ENCODE results near the gene FOXRED2. TPM values are rescaled to one million over a fixed set of nuclear protein-coding genes. Genes with fewer than 3 reads are reported as not detected.
"Not testable (repeated sequence)": the region's sequence is repeated elsewhere in the genome, so short reads cannot be mapped to it uniquely, and the experiment has no call there.

Gene FOXRED2
- total and polyA plus RNA-seq, 9 donors = 11.1 to 24.5 (median 17.8) TPM

GRCh38 chr22:36522662-36523061, 15.8 kb upstream of the FOXRED2 start:
- 100% methylated on average over 1 of the region's 6 CpGs for WGBS (ENCODE audit: insufficient coverage)
- H3K36me3 ChIP-seq (ENCODE audit: control insufficient read depth, insufficient read depth, low read length) = peaks cover 90% of the 10 kb centered on the region

GRCh38 chr22:36520423-36520822, 13.6 kb upstream of the FOXRED2 start:
- DNase-seq = peak; percentile 46
- Histone ChIP-seq H3K4me3 (ENCODE audit: low read length) (no peak overlapping the region), H3K27ac (ENCODE audit: low read length) (no peak overlapping the region), H3K9me3 (replicated peaks; ENCODE audit: control insufficient read depth, low read depth, low read length) (no peaks in the 10 kb centered on the region), H3K36me3 (ENCODE audit: control insufficient read depth, insufficient read depth, low read length) (peaks cover 95% of the 10 kb centered on the region), H3K27me3 (ENCODE audit: control insufficient read depth, insufficient read depth, low read length) (no peaks in the 10 kb centered on the region), H3K4me1 (ENCODE audit: control insufficient read depth, insufficient read depth, low read length) (no peaks in the 10 kb centered on the region)
- WGBS (ENCODE audit: insufficient coverage) = no CpG with 5 or more reads among the region's 3 CpGs

More at GRCh38 chr22:36522662-36523061, 15.8 kb upstream of the FOXRED2 start:
- H3K27ac ChIP-seq (ENCODE audit: low read length) = no peak overlapping the region
- H3K9me3 ChIP-seq (replicated peaks; ENCODE audit: control insufficient read depth, low read depth, low read length) = no peaks in the 10 kb centered on the region
- peaks cover 5% of the 10 kb centered on the region for H3K4me1 ChIP-seq (ENCODE audit: control insufficient read depth, insufficient read depth, low read length)
- no peak for DNase-seq
- no peaks in the 10 kb centered on the region for H3K27me3 ChIP-seq (ENCODE audit: control insufficient read depth, insufficient read depth, low read length)
- H3K4me3 ChIP-seq (ENCODE audit: low read length) = no peak overlapping the region

GRCh38 chr22:36519906-36520305, 13.1 kb upstream of the FOXRED2 start:
- peak; percentile 41 for DNase-seq
- peaks cover 94% of the 10 kb centered on the region for H3K36me3 ChIP-seq (ENCODE audit: control insufficient read depth, insufficient read depth, low read length)
- H3K27me3 ChIP-seq (ENCODE audit: control insufficient read depth, insufficient read depth, low read length); H3K4me3 ChIP-seq (ENCODE audit: low read length); H3K27ac ChIP-seq (ENCODE audit: low read length); H3K9me3 ChIP-seq (replicated peaks; ENCODE audit: control insufficient read depth, low read depth, low read length); H3K4me1 ChIP-seq (ENCODE audit: control insufficient read depth, insufficient read depth, low read length): not testable (repeated sequence)
- no CpG with 5 or more reads among the region's 2 CpGs for WGBS (ENCODE audit: insufficient coverage)

GRCh38 chr22:36514766-36515165, 7.9 kb upstream of the FOXRED2 start:
- 100% methylated on average over 1 of the region's 1 CpG for WGBS (ENCODE audit: insufficient coverage)
- no peaks in the 10 kb centered on the region for H3K9me3 ChIP-seq (replicated peaks; ENCODE audit: control insufficient read depth, low read depth, low read length)
- no peak overlapping the region for H3K27ac ChIP-seq (ENCODE audit: low read length)
- H3K4me3 ChIP-seq (ENCODE audit: low read length) = no peak overlapping the region
- peaks cover 92% of the 10 kb centered on the region for H3K36me3 ChIP-seq (ENCODE audit: control insufficient read depth, insufficient read depth, low read length)
- no peaks in the 10 kb centered on the region for H3K27me3 ChIP-seq (ENCODE audit: control insufficient read depth, insufficient read depth, low read length)
- no peak for DNase-seq
- no peaks in the 10 kb centered on the region for H3K4me1 ChIP-seq (ENCODE audit: control insufficient read depth, insufficient read depth, low read length)

GRCh38 chr22:36512991-36513390, 6.2 kb upstream of the FOXRED2 start:
- WGBS (ENCODE audit: insufficient coverage) = no CpG with 5 or more reads among the region's 4 CpGs
- peaks cover 76% of the 10 kb centered on the region for H3K36me3 ChIP-seq (ENCODE audit: control insufficient read depth, insufficient read depth, low read length)
- no peaks in the 10 kb centered on the region for H3K4me1 ChIP-seq (ENCODE audit: control insufficient read depth, insufficient read depth, low read length)
- no peaks in the 10 kb centered on the region for H3K9me3 ChIP-seq (replicated peaks; ENCODE audit: control insufficient read depth, low read depth, low read length)
- H3K27me3 ChIP-seq (ENCODE audit: control insufficient read depth, insufficient read depth, low read length) = no peaks in the 10 kb centered on the region
- H3K27ac ChIP-seq (ENCODE audit: low read length) = no peak overlapping the region
- DNase-seq = no peak
- no peak overlapping the region for H3K4me3 ChIP-seq (ENCODE audit: low read length)

- no peak overlapping the region for H3K4me3 ChIP-seq (ENCODE audit: low read length)
- 88% methylated on average over 7 of the region's 8 CpGs for WGBS (ENCODE audit: insufficient coverage)
- no peaks in the 10 kb centered on the region for H3K9me3 ChIP-seq (replicated peaks; ENCODE audit: control insufficient read depth, low read depth, low read length)
- H3K36me3 ChIP-seq (ENCODE audit: control insufficient read depth, insufficient read depth, low read length) = peaks cover 70% of the 10 kb centered on the region
- H3K4me1 ChIP-seq (ENCODE audit: control insufficient read depth, insufficient read depth, low read length) = peaks cover 4% of the 10 kb centered on the region
- no peaks in the 10 kb centered on the region for H3K27me3 ChIP-seq (ENCODE audit: control insufficient read depth, insufficient read depth, low read length)
- DNase-seq = no peak
- H3K27ac ChIP-seq (ENCODE audit: low read length) = no peak overlapping the region
Observed at GRCh38 chr22:36512333-36512732, 5.5 kb upstream of the FOXRED2 start.

GRCh38 chr22:36510966-36511881, 4.4 kb upstream of the FOXRED2 start:
- Histone ChIP-seq H3K4me3 (ENCODE audit: low read length) (no peak overlapping the region), H3K9me3 (replicated peaks; ENCODE audit: control insufficient read depth, low read depth, low read length) (no peaks in the 10 kb centered on the region), H3K27ac (ENCODE audit: low read length) (no peak overlapping the region), H3K4me1 (ENCODE audit: control insufficient read depth, insufficient read depth, low read length) (peaks cover 11% of the 10 kb centered on the region), H3K27me3 (ENCODE audit: control insufficient read depth, insufficient read depth, low read length) (no peaks in the 10 kb centered on the region), H3K36me3 (ENCODE audit: control insufficient read depth, insufficient read depth, low read length) (peaks cover 59% of the 10 kb centered on the region)
- WGBS (ENCODE audit: insufficient coverage) = 60% methylated on average over 10 of the region's 17 CpGs
- peak; percentile 63 for DNase-seq

- no peak overlapping the region for H3K27ac ChIP-seq (ENCODE audit: low read length)
- H3K4me1 ChIP-seq (ENCODE audit: control insufficient read depth, insufficient read depth, low read length) = peaks cover 18% of the 10 kb centered on the region
- 90% methylated on average over 2 of the region's 3 CpGs for WGBS (ENCODE audit: insufficient coverage)
- no peak overlapping the region for H3K4me3 ChIP-seq (ENCODE audit: low read length)
- no peaks in the 10 kb centered on the region for H3K9me3 ChIP-seq (replicated peaks; ENCODE audit: control insufficient read depth, low read depth, low read length)
- DNase-seq = no peak
- no peaks in the 10 kb centered on the region for H3K27me3 ChIP-seq (ENCODE audit: control insufficient read depth, insufficient read depth, low read length)
- H3K36me3 ChIP-seq (ENCODE audit: control insufficient read depth, insufficient read depth, low read length) = peaks cover 53% of the 10 kb centered on the region
Observed at GRCh38 chr22:36510384-36510783, 3.5 kb upstream of the FOXRED2 start.

GRCh38 chr22:36507518-36508010, 724 bp upstream of the FOXRED2 start:
- peak overlapping the region; percentile 49 for H3K4me3 ChIP-seq (ENCODE audit: low read length)
- H3K27me3 ChIP-seq (ENCODE audit: control insufficient read depth, insufficient read depth, low read length) = no peaks in the 10 kb centered on the region
- no peaks in the 10 kb centered on the region for H3K9me3 ChIP-seq (replicated peaks; ENCODE audit: control insufficient read depth, low read depth, low read length)
- H3K36me3 ChIP-seq (ENCODE audit: control insufficient read depth, insufficient read depth, low read length) = peaks cover 42% of the 10 kb centered on the region
- peak overlapping the region; percentile 82 for H3K27ac ChIP-seq (ENCODE audit: low read length)
- no peak for DNase-seq
- peaks cover 24% of the 10 kb centered on the region for H3K4me1 ChIP-seq (ENCODE audit: control insufficient read depth, insufficient read depth, low read length)
- 72% methylated on average over 3 of the region's 6 CpGs for WGBS (ENCODE audit: insufficient coverage)

- H3K4me3 ChIP-seq (ENCODE audit: low read length) = peak overlapping the region; percentile 50
- H3K36me3 ChIP-seq (ENCODE audit: control insufficient read depth, insufficient read depth, low read length) = peaks cover 36% of the 10 kb centered on the region
- no peak for DNase-seq
- peaks cover 24% of the 10 kb centered on the region for H3K4me1 ChIP-seq (ENCODE audit: control insufficient read depth, insufficient read depth, low read length)
- WGBS (ENCODE audit: insufficient coverage) = 96% methylated on average over 56 of the region's 60 CpGs
- peak overlapping the region; percentile 47 for H3K27ac ChIP-seq (ENCODE audit: low read length)
- no peaks in the 10 kb centered on the region for H3K9me3 ChIP-seq (replicated peaks; ENCODE audit: control insufficient read depth, low read depth, low read length)
- no peaks in the 10 kb centered on the region for H3K27me3 ChIP-seq (ENCODE audit: control insufficient read depth, insufficient read depth, low read length)
Observed at GRCh38 chr22:36505998-36506635, 723 bp downstream of the FOXRED2 start.

Data from muscle of leg (tissue), 11 donors.